ENCODE results near the gene TNFRSF21.
"Not testable (repeated sequence)": the region's sequence is repeated elsewhere in the genome, so short reads cannot be mapped to it uniquely, and the experiment has no call there.

Gene TNFRSF21

GRCh38 chr6:47283993-47284392 lies 25.7 kb downstream of the TNFRSF21 start:
- in situ Hi-C loops (cut with MboI; ENCODE audit: low sequenced_read_pairs, unreplicated experiment): no loop called here
- TF ChIP-seq, protein P1, sequence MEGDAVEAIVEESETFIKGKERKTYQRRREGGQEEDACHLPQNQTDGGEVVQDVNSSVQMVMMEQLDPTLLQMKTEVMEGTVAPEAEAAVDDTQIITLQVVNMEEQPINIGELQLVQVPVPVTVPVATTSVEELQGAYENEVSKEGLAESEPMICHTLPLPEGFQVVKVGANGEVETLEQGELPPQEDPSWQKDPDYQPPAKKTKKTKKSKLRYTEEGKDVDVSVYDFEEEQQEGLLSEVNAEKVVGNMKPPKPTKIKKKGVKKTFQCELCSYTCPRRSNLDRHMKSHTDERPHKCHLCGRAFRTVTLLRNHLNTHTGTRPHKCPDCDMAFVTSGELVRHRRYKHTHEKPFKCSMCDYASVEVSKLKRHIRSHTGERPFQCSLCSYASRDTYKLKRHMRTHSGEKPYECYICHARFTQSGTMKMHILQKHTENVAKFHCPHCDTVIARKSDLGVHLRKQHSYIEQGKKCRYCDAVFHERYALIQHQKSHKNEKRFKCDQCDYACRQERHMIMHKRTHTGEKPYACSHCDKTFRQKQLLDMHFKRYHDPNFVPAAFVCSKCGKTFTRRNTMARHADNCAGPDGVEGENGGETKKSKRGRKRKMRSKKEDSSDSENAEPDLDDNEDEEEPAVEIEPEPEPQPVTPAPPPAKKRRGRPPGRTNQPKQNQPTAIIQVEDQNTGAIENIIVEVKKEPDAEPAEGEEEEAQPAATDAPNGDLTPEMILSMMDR (IDR thresholded peaks at IDR 0.05; ENCODE audit: borderline replicate concordance, control extremely low read depth, extremely low read depth, insufficient read depth, missing control alignments): no peak
- DNase-seq (ENCODE audit: low spot score): no peak

- in situ Hi-C loops (cut with MboI; ENCODE audit: low sequenced_read_pairs, unreplicated experiment): no loop called here
- TF ChIP-seq, protein P1 (IDR thresholded peaks at IDR 0.05; ENCODE audit: borderline replicate concordance, control extremely low read depth, extremely low read depth, insufficient read depth, missing control alignments): no peak
- DNase-seq (ENCODE audit: low spot score): no peak
These were observed 31.2 kb downstream of the TNFRSF21 start for GRCh38 chr6:47278545-47278944.

- in situ Hi-C loops (cut with MboI; ENCODE audit: low sequenced_read_pairs, unreplicated experiment): no loop called here
These were observed 32.0 kb downstream of the TNFRSF21 start for GRCh38 chr6:47277702-47278101.

GRCh38 chr6:47276377-47276776 lies 33.3 kb downstream of the TNFRSF21 start:
- in situ Hi-C loops (cut with MboI; ENCODE audit: low sequenced_read_pairs, unreplicated experiment): no loop called here
- TF ChIP-seq, protein P1 (IDR thresholded peaks at IDR 0.05; ENCODE audit: borderline replicate concordance, control extremely low read depth, extremely low read depth, insufficient read depth, missing control alignments): no peak
- DNase-seq (ENCODE audit: low spot score): no peak

More at GRCh38 chr6:47277702-47278101, 32.0 kb downstream of the TNFRSF21 start:
- DNase-seq (ENCODE audit: low spot score): no peak
- TF ChIP-seq, protein P1 (IDR thresholded peaks at IDR 0.05; ENCODE audit: borderline replicate concordance, control extremely low read depth, extremely low read depth, insufficient read depth, missing control alignments): no peak

DNA sequence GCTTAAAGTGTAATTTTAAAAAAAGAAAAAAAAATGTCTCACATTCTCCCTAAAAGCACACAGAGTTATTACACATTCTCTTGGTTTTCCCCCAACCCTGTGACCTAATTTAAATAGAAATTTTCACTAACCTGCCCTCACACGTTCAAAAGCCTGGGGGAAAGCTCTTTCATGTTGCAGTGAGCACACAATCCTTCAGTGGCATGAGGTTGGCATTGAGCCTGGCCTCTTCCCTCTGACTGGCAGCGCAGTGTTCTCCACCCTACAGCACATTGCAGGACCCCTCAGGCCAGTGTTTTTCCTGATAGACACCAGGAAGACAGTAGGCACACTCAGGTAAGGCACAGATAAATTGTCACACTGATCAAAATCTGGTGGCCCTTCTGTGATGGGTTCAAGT lies 34.1 kb downstream of the TNFRSF21 start:
- in situ Hi-C loops (cut with MboI; ENCODE audit: low sequenced_read_pairs, unreplicated experiment): no loop called here
- TF ChIP-seq, protein P1 (IDR thresholded peaks at IDR 0.05; ENCODE audit: borderline replicate concordance, control extremely low read depth, extremely low read depth, insufficient read depth, missing control alignments): no peak
- no peak for DNase-seq (ENCODE audit: low spot score)

- in situ Hi-C loops (cut with MboI; ENCODE audit: low sequenced_read_pairs, unreplicated experiment); DNase-seq (ENCODE audit: low spot score): not testable (repeated sequence)
These were observed 34.6 kb downstream of the TNFRSF21 start for GRCh38 chr6:47275132-47275531.

- no peak for DNase-seq (ENCODE audit: low spot score)
- in situ Hi-C loops (cut with MboI; ENCODE audit: low sequenced_read_pairs, unreplicated experiment): no loop called here
- TF ChIP-seq, protein P1 (IDR thresholded peaks at IDR 0.05; ENCODE audit: borderline replicate concordance, control extremely low read depth, extremely low read depth, insufficient read depth, missing control alignments): no peak
These were observed 41.0 kb downstream of the TNFRSF21 start for GRCh38 chr6:47268572-47269187.

All from GM13976 (cell line).